K562 (cell line): ENCODE results near the gene SAT1. TPM values are rescaled to one million over a fixed set of nuclear protein-coding genes. Genes with fewer than 3 reads are reported as not detected.

Source experiments
- ATAC-seq: fragments of 200-7000 bp; cut with Tn5 transposase; 3 replicates; pipeline ENCODE4 v1.9.1; 2020; ENCODE audit warnings: moderate library complexity
- BruUV-seq: library from RNA; stranded (reverse); fragments of 400-500 nt; replicated peaks from 2 replicates; lab custom pipeline; 2021; lab: Mats Ljungman, UMichigan
- CTCF ChIA-PET: fragments of 300-600 bp; formaldehyde crosslinking; extraction: SDS; loops from one replicate; lab custom pipeline; 2021; ENCODE audit warnings: low intra/inter-chr PET ratio; lab: Yijun Ruan, JAX
- POLR2A ChIA-PET: fragments of 300-600, 350-650 bp; sonication (Branson Sonifier 250); formaldehyde crosslinking; extraction: SDS; loops from one replicate; lab custom pipeline; 2021; ENCODE audit warnings: antibody characterized with exemption, inconsistent platforms; lab: Yijun Ruan, JAX
- DNase-seq, 4 experiments: peaks; one replicate each; pipeline versions ENCODE4 v3.0.0 to v3.0.0-alpha.2; 2011 to 2018; ENCODE audit warnings: low spot score in 3 of 4, mixed read lengths in 3 of 4; ENCODE audit errors: extremely low read depth in 1 of 4
- FAIRE-seq: peaks from 2 replicates; lab custom pipeline; 2011; peaks lifted over from hg19 to GRCh38; lab: Jason Lieb, UNC
- H2AFZ ChIP-seq: 2 replicates; pipeline ENCODE4 v1.6.0; 2011; ENCODE audit warnings: low read depth, low read length, control low read depth, inconsistent platforms
- H3K27ac ChIP-seq: fragments of 200-600 bp; 3 replicates; pipeline ENCODE4 v1.8.0; 2011; ENCODE audit warnings: low read depth, mild to moderate bottlenecking, control low read depth, inconsistent platforms, low read length, moderate library complexity, mixed read lengths; ENCODE audit errors: extremely low read depth
- H3K27me3 ChIP-seq, 2 experiments: fragments of 300-600 bp in 1 of 2; 2 replicates in 1 of 2; 3 replicates in 1 of 2; pipeline versions ENCODE4 v1.6.0 to v1.8.0; 2011; ENCODE audit warnings: inconsistent platforms in 2 of 2, low read length in 2 of 2, mild to moderate bottlenecking in 1 of 2, mixed read lengths in 1 of 2, moderate library complexity in 1 of 2; ENCODE audit not compliant: control insufficient read depth in 2 of 2, insufficient read depth in 2 of 2
- H3K36me3 ChIP-seq: fragments of 300-600 bp; 3 replicates; pipeline ENCODE4 v1.8.0; 2011; ENCODE audit warnings: mild to moderate bottlenecking, low read length, inconsistent platforms; ENCODE audit not compliant: control insufficient read depth, insufficient read depth
- H3K4me1 ChIP-seq, 2 experiments: fragments of 200-600 bp in 1 of 2; replicated peaks in 1 of 2; 2 replicates in 1 of 2; 3 replicates in 1 of 2; pipeline versions ENCODE4 v1.5.1 to v1.8.0; 2011; ENCODE audit warnings: inconsistent platforms in 2 of 2, low read length in 2 of 2, mild to moderate bottlenecking in 1 of 2, mixed read lengths in 1 of 2, moderate library complexity in 1 of 2; ENCODE audit not compliant: control insufficient read depth in 2 of 2, insufficient read depth in 2 of 2
- H3K4me2 ChIP-seq: 2 replicates; pipeline ENCODE4 v1.6.1; 2011; ENCODE audit warnings: low read length, control low read depth, inconsistent platforms, mixed read lengths; ENCODE audit not compliant: insufficient read depth
- H3K4me3 ChIP-seq: fragments of 200-600 bp; sonication (generic), shearing (Covaris generic); 2 replicates; pipeline ENCODE4 v1.5.1; 2016; ENCODE audit warnings: control low read depth, inconsistent platforms
- H3K79me2 ChIP-seq: fragments of 200-600 bp; 3 replicates; pipeline ENCODE4 v1.8.0; 2011; ENCODE audit warnings: low read length, inconsistent platforms; ENCODE audit not compliant: control insufficient read depth, insufficient read depth
- H3K9ac ChIP-seq, 2 experiments: 2 replicates each; pipeline versions ENCODE4 v1.6.0 to v1.6.1; 2011; ENCODE audit warnings: low read depth in 2 of 2, low read length in 2 of 2, control low read depth in 1 of 2, inconsistent platforms in 1 of 2, mild to moderate bottlenecking in 1 of 2, mixed read lengths in 1 of 2; ENCODE audit not compliant: insufficient read depth in 1 of 2
- H3K9me1 ChIP-seq: one replicate; pipeline ENCODE4 v1.6.0; 2011; ENCODE audit warnings: inconsistent platforms, mild to moderate bottlenecking, low read length, moderate library complexity; ENCODE audit not compliant: control insufficient read depth, insufficient read depth
- H3K9me3 ChIP-seq: replicated peaks from 2 replicates; pipeline ENCODE4 v1.5.1; 2011; ENCODE audit warnings: low read depth, low read length, inconsistent platforms; ENCODE audit not compliant: control insufficient read depth, insufficient read depth
- H4K20me1 ChIP-seq: replicated peaks from 2 replicates; pipeline ENCODE4 v1.6.1; 2011; ENCODE audit warnings: low read length, inconsistent platforms, mixed read lengths; ENCODE audit not compliant: control insufficient read depth, insufficient read depth
- ADNP ChIP-seq: fragments of 200-800 bp; sonication (Bioruptor generic); IDR thresholded peaks from 2 replicates; pipeline ENCODE4 v1.6.1; 2016; ENCODE audit warnings: missing genetic modification characterization, missing compliant biosample characterization
- DACH1 ChIP-seq: fragments of 450-650 bp; IDR thresholded peaks from 2 replicates; pipeline ENCODE4 v1.6.1; 2018; ENCODE audit not compliant: partially characterized antibody
- EP300 ChIP-seq: IDR thresholded peaks from 2 replicates; pipeline ENCODE4 v1.6.1; 2012; ENCODE audit warnings: low read length, improper control_type of control experiment
- ETV6 ChIP-seq, 3 experiments: fragments of 150-350 bp in 1 of 3; sonication (generic) in 1 of 3; formaldehyde crosslinking in 1 of 3; IDR thresholded peaks; 2 replicates each; pipeline versions ENCODE4 v1.6.1 to v1.8.0; 2014 to 2022; ENCODE audit warnings: borderline replicate concordance in 2 of 3, low read depth in 2 of 3, antibody characterized with exemption in 1 of 3, low read length in 1 of 3, mild to moderate bottlenecking in 1 of 3, missing genetic modification reagents in 1 of 3
- GTF2E2 ChIP-seq: fragments of 200-800 bp; sonication (Bioruptor generic); IDR thresholded peaks from 2 replicates; pipeline ENCODE4 v1.6.1; 2016; ENCODE audit warnings: missing genetic modification characterization, missing compliant biosample characterization
- HINFP ChIP-seq: fragments of 450-650 bp; conservative IDR thresholded peaks from 2 replicates; pipeline ENCODE4 v1.6.1; 2016; ENCODE audit warnings: missing genetic modification characterization, low read depth, mild to moderate bottlenecking, control low read depth, missing compliant biosample characterization
- JUN ChIP-seq, 2 experiments: sonication (generic) in 1 of 2; formaldehyde crosslinking in 1 of 2; IDR thresholded peaks; 2 replicates each; pipeline versions ENCODE4 v1.6.1 to v1.8.0; 2012 to 2022; ENCODE audit warnings: borderline replicate concordance in 2 of 2, mild to moderate bottlenecking in 2 of 2, improper control_type of control experiment in 1 of 2, low read depth in 1 of 2, low read length in 1 of 2, missing genetic modification reagents in 1 of 2
- SMAD2 ChIP-seq: fragments of 150-350 bp; IDR thresholded peaks from 2 replicates; pipeline ENCODE4 v1.6.1; 2014; ENCODE audit warnings: low read depth, mild to moderate bottlenecking, low read length
- ZNF282 ChIP-seq: sonication (generic); formaldehyde crosslinking; IDR thresholded peaks from 2 replicates; pipeline ENCODE4 v1.8.1; 2023; ENCODE audit warnings: missing genetic modification reagents
- ZNF764 ChIP-seq: fragments of 250-450 bp; sonication (Bioruptor Pico); IDR thresholded peaks from 2 replicates; pipeline ENCODE4 v1.4.0; 2020; ENCODE audit warnings: low read depth, mild to moderate bottlenecking, moderate library complexity
- WGBS: fragments of 100-300 bp; shearing (Covaris generic); methylation state at CpG from one replicate; pipeline ENCODE4 v1.1.6; 2016; ENCODE audit warnings: low coverage, mixed read lengths; ENCODE audit not compliant: insufficient coverage; ENCODE audit errors: missing lambda C conversion rate; 5-methylcytosine and 5-hydroxymethylcytosine counted together
- in situ Hi-C: fragments of 300-500 bp; cut with MboI; formaldehyde crosslinking; loops from 4 replicates; pipeline ENCODE4 v1.15.0; 2018; ENCODE audit warnings: inconsistent platforms, mixed read lengths
- intact Hi-C: fragments of 100-400 bp; cut with micrococcal nuclease; formaldehyde crosslinking; loops from 2 replicates; pipeline ENCODE4 v1.14.2; 2022
- polyA plus RNA-seq, 8 experiments: library from polyadenylated mRNA; depleted of rRNA in 4 of 8; stranded (reverse) in 5 of 8; unstranded in 3 of 8; fragments of >200 nt; fragmentation: Nextera tagmentation in 2 of 8; fragmentation: Illumina TruSeq in 1 of 8; extraction: Ambion mirVana in 2 of 8; extraction: Trizol in 1 of 8; gene quantifications; 2 replicates each; pipeline versions ENCODE4 v1.2.1 to v1.2.3, GENCODE V29; 2011 to 2014; ENCODE audit warnings: inconsistent platforms in 1 of 8, missing spikeins in 1 of 8
- total RNA-seq, 7 experiments: library from RNA; depleted of rRNA in 6 of 7; stranded (reverse); fragments of >200 nt in 6 of 7; fragmentation: Illumina TruSeq in 2 of 7; extraction: Trizol in 2 of 7; gene quantifications; 2 replicates each; pipeline versions ENCODE4 v1.2.1 to v1.2.3, GENCODE V29; 2011 to 2021; ENCODE audit warnings: low replicate concordance in 1 of 7
- TF ChIP-seq, protein P1 (sequence below): fragments of 250-450 bp; sonication (Bioruptor Pico); IDR thresholded peaks from 2 replicates; pipeline ENCODE4 v1.8.0; 2022; ENCODE audit warnings: moderate library complexity, mild to moderate bottlenecking, inconsistent platforms
- TF ChIP-seq, protein P2 (sequence below): sonication (generic); formaldehyde crosslinking; IDR thresholded peaks from 2 replicates; pipeline ENCODE4 v1.8.0; 2023; ENCODE audit warnings: mild to moderate bottlenecking, missing genetic modification reagents

Gene SAT1
- total and polyA plus RNA-seq, 9 of the 15 experiments (the other 6 are each of a cell fraction or from before 2014, with no cell fraction given): 47.4 to 194 (median 74.1) TPM

GRCh38 chrX:23743623-23743971 lies 39.4 kb upstream of the SAT1 start (continued):
- peak; percentile 74 for TF ChIP-seq ADNP (tag)

- ChIA-PET CTCF (no interaction called here), POLR2A (no interaction called here)
- FAIRE-seq (peak; percentile 56), DNase-seq (no peak), ATAC-seq (no peak)
- Histone ChIP-seq H4K20me1 (no peaks in the 10 kb centered on the region), H3K27ac (no peak overlapping the region), H3K9me1 (no peaks in the 10 kb centered on the region), H3K4me1 (peaks cover 9% of the 10 kb centered on the region in 2 experiments; a peak in 4 of 5 replicates), H2AFZ (no peak overlapping the region), H3K36me3 (no peaks in the 10 kb centered on the region), H3K4me3 (no peak overlapping the region), H3K9ac (no peak overlapping the region), H3K4me2 (no peak overlapping the region), H3K27me3 (no peaks in the 10 kb centered on the region), H3K9me3 (no peaks in the 10 kb centered on the region), H3K79me2 (peaks cover 18% of the 10 kb centered on the region)
- no TSS peak for BruUV-seq
- in situ Hi-C loops: no loop called here
- 59% methylated on average over 3 of the region's 3 CpGs for WGBS
- intact Hi-C loops: no loop called here
- TF ChIP-seq, protein P1, sequence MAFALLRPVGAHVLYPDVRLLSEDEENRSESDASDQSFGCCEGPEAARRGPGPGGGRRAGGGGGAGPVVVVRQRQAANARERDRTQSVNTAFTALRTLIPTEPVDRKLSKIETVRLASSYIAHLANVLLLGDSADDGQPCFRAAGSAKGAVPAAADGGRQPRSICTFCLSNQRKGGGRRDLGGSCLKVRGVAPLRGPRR (CRISPR knock-in tag): no peak
- no peak for TF ChIP-seq HINFP
- TF ChIP-seq SMAD2: no peak
- no peak for TF ChIP-seq JUN (IDR thresholded peaks at IDR 0.05; ENCODE audit: borderline replicate concordance, low read depth, low read length)
- TF ChIP-seq JUN (CRISPR knock-in tag; IDR thresholded peaks at IDR 0.05; ENCODE audit: borderline replicate concordance): no peak
- no peak for TF ChIP-seq GTF2E2 (tag)
- TF ChIP-seq EP300: no peak
- TF ChIP-seq, protein P2, sequence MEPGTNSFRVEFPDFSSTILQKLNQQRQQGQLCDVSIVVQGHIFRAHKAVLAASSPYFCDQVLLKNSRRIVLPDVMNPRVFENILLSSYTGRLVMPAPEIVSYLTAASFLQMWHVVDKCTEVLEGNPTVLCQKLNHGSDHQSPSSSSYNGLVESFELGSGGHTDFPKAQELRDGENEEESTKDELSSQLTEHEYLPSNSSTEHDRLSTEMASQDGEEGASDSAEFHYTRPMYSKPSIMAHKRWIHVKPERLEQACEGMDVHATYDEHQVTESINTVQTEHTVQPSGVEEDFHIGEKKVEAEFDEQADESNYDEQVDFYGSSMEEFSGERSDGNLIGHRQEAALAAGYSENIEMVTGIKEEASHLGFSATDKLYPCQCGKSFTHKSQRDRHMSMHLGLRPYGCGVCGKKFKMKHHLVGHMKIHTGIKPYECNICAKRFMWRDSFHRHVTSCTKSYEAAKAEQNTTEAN (CRISPR knock-in tag): no peak
- no peak for TF ChIP-seq ETV6 (IDR thresholded peaks at IDR 0.05; ENCODE audit: borderline replicate concordance in 1 of 2, low read depth in 2 of 2, low read length in 1 of 2)
- TF ChIP-seq ETV6 (CRISPR knock-in tag; IDR thresholded peaks at IDR 0.05; ENCODE audit: borderline replicate concordance): no peak
- no peak for TF ChIP-seq ZNF282 (CRISPR knock-in tag)
- TF ChIP-seq ZNF764: no peak
- TF ChIP-seq DACH1: no peak
These were observed 37.2 kb upstream of the SAT1 start for GRCh38 chrX:23745786-23746185.
